PC-9 (cell line): Measurements from ENCODE around the gene HEBP2. TPM values are rescaled to one million over a fixed set of nuclear protein-coding genes. Genes with fewer than 3 reads are reported as not detected.

Source experiments
- BruUV-seq: library from RNA; stranded (reverse); fragments of 400-500 nt; replicated peaks from 2 replicates; lab custom pipeline; 2021; lab: Mats Ljungman, UMichigan
- CTCF ChIA-PET: fragments of 300-600 bp; sonication (Branson Sonifier 250); formaldehyde crosslinking; loops from one replicate; lab custom pipeline; 2022; ENCODE audit warnings: antibody characterized with exemption; lab: Charles Lee
- POLR2A ChIA-PET: fragments of 300-600 bp; sonication (Branson Sonifier 250); formaldehyde crosslinking; loops from one replicate; lab custom pipeline; 2022; ENCODE audit warnings: antibody characterized with exemption; ENCODE audit not compliant: unreplicated experiment; lab: Charles Lee
- DNase-seq, 2 experiments: peaks; one replicate each; pipeline versions ENCODE4 v3.0.0 to v3.0.0-alpha.2; 2015 to 2022; ENCODE audit warnings: mixed read lengths in 1 of 2
- H2AFZ ChIP-seq: fragments of 200-600 bp; sonication (generic); 2 replicates; pipeline ENCODE4 v1.8.1; 2017; ENCODE audit warnings: antibody characterized with exemption
- H3F3A ChIP-seq: fragments of 200-600 bp; sonication (generic); 2 replicates; pipeline ENCODE4 v1.8.1; 2017; ENCODE audit warnings: antibody characterized with exemption, mild to moderate bottlenecking, low read depth; ENCODE audit not compliant: insufficient read depth
- H3K27ac ChIP-seq: fragments of 200-600 bp; sonication (generic); 2 replicates; pipeline ENCODE4 v1.6.1; 2016; ENCODE audit warnings: mixed run types
- H3K27me3 ChIP-seq: fragments of 200-600 bp; sonication (generic); 2 replicates; pipeline ENCODE4 v1.6.1; 2016; ENCODE audit warnings: low read depth, mixed run types; ENCODE audit not compliant: insufficient read depth
- H3K36me3 ChIP-seq: fragments of 200-600 bp; sonication (generic); 2 replicates; pipeline ENCODE4 v1.6.1; 2016; ENCODE audit warnings: low read depth, mixed run types
- H3K4me1 ChIP-seq: fragments of 200-600 bp; sonication (generic); replicated peaks from 2 replicates; pipeline ENCODE4 v1.6.1; 2016; ENCODE audit warnings: mixed run types; ENCODE audit not compliant: insufficient read depth
- H3K4me2 ChIP-seq: fragments of 200-600 bp; sonication (generic); 2 replicates; pipeline ENCODE4 v1.6.1; 2017; ENCODE audit warnings: mixed run types
- H3K4me3 ChIP-seq: fragments of 200-600 bp; sonication (generic); 2 replicates; pipeline ENCODE4 v1.6.1; 2016; ENCODE audit warnings: mixed run types
- H3K79me2 ChIP-seq: fragments of 200-600 bp; sonication (generic); 2 replicates; pipeline ENCODE4 v1.6.1; 2017; ENCODE audit warnings: low read depth, mixed run types
- H3K9me2 ChIP-seq: fragments of 200-600 bp; sonication (generic); 2 replicates; pipeline ENCODE4 v1.8.1; 2017; ENCODE audit warnings: mild to moderate bottlenecking; ENCODE audit not compliant: insufficient read depth
- H3K9me3 ChIP-seq: fragments of 200-600 bp; sonication (generic); 2 replicates; pipeline ENCODE4 v1.8.1; 2016; ENCODE audit warnings: low read depth; ENCODE audit not compliant: insufficient read depth
- H4K20me1 ChIP-seq: fragments of 200-600 bp; sonication (generic); 2 replicates; pipeline ENCODE4 v1.8.1; 2017; ENCODE audit not compliant: insufficient read depth
- CTCF ChIP-seq: fragments of 200-600 bp; sonication (generic); conservative IDR thresholded peaks from 2 replicates; pipeline ENCODE4 v1.6.1; 2017; ENCODE audit warnings: mixed run types, antibody characterized with exemption, mild to moderate bottlenecking, moderate library complexity
- EZH2 ChIP-seq: fragments of 200-600 bp; sonication (generic); IDR thresholded peaks from 2 replicates; pipeline ENCODE4 v1.8.0; 2017; ENCODE audit warnings: antibody characterized with exemption, low read depth
- intact Hi-C: fragments of 100-400 bp; cut with micrococcal nuclease; formaldehyde crosslinking; loops from one replicate; pipeline ENCODE4 v1.10.0; 2022; ENCODE audit not compliant: unreplicated experiment
- total RNA-seq: library from RNA; stranded (reverse); gene quantifications from 2 replicates; pipeline ENCODE4 v1.2.3, GENCODE V29; 2021

Gene HEBP2
- total RNA-seq, 1 experiment from 2014 or later: 41.0 TPM

- peak overlapping the region; percentile 61 for H3K4me2 ChIP-seq
- H2AFZ ChIP-seq: peak overlapping the region; percentile 3; the same call in 1 of the 2 replicates
- DNase-seq: peak in 1 of 2 experiments; percentile 48
These were observed 31.1 kb upstream of the HEBP2 start for GRCh38 chr6:138372711-138373463.

DNA sequence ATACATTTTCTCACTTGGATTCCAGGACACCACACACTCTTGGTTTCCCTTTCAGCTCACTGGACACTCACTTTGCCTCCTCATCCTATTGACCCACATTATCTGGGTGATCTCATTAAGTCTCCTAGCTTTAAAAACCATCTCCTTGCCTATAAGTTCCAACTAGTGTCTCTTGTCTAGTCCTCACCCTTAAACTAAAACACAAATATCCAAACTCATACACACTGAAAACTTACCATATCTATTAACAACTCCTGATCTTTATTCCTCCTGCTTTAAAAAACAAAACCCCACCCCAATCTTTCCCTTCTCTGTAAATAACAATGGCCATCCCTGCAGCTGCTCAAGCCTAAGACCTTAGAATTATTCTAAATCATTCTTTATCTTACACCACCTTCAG, 29.8 kb upstream of the HEBP2 start:
- no peak overlapping the region for H3K27ac ChIP-seq
- POLR2A ChIA-PET: no interaction called here
- H3K79me2 ChIP-seq: no peaks in the 10 kb centered on the region
- no peaks in the 10 kb centered on the region; the same call in 1 of the 2 replicates for H3K9me2 ChIP-seq
- no peaks in the 10 kb centered on the region for H4K20me1 ChIP-seq
- H3K4me2 ChIP-seq: no peak overlapping the region
- H3K4me3 ChIP-seq: no peak overlapping the region
- BruUV-seq: no TSS peak
- DNase-seq: no peak
- TF ChIP-seq EZH2 (no peak), CTCF (no peak)
- H2AFZ ChIP-seq: no peak overlapping the region
- H3K27me3 ChIP-seq: no peaks in the 10 kb centered on the region
- no peaks in the 10 kb centered on the region for H3F3A ChIP-seq
- H3K36me3 ChIP-seq: no peaks in the 10 kb centered on the region
- H3K9me3 ChIP-seq: no peaks in the 10 kb centered on the region
- CTCF ChIA-PET: no interaction called here
- intact Hi-C loops: no loop called here
- H3K4me1 ChIP-seq: peaks cover 29% of the 10 kb centered on the region

More at GRCh38 chr6:138372711-138373463, 31.1 kb upstream of the HEBP2 start:
- Histone ChIP-seq H3K36me3 (no peaks in the 10 kb centered on the region), H3K27me3 (no peaks in the 10 kb centered on the region), H4K20me1 (no peaks in the 10 kb centered on the region), H3K9me2 (no peaks in the 10 kb centered on the region; the same call in 1 of the 2 replicates), H3K27ac (peak overlapping the region; percentile 57), H3F3A (no peaks in the 10 kb centered on the region), H3K9me3 (no peaks in the 10 kb centered on the region), H3K79me2 (no peaks in the 10 kb centered on the region), H3K4me1 (peaks cover 29% of the 10 kb centered on the region), H3K4me3 (no peak overlapping the region)
- intact Hi-C loops: no loop called here
- TF ChIP-seq CTCF: peak; percentile 43; the same call in 1 of the 2 replicates
- no peak for TF ChIP-seq EZH2
- BruUV-seq: no TSS peak
- POLR2A ChIA-PET: no interaction called here
- CTCF ChIA-PET: interaction anchor here (0.7 kb wide), 1 partner anchor 30 kb away, joined by 6 read pairs; no protein-coding TSS in a partner anchor

DNA sequence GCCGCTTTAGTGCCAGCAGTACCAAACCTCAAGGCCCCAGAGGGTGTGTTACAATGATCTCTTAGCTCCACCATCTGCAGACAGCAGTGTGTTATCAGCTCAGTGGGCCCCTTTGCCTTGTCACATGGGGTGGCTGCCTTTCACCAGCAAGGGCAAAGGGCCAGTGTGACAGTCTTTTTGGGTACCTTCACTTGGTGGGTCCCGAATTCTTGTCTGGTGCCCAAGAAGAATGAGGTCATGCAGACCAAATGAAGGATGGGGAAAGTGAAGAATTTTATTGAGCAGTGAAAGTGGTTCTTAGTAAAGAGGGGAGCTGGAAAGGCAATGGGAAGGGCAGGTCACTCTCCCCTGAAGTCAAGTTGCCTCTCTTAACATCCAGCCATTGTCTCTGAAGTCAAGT, 29.2 kb upstream of the HEBP2 start:
- H3K4me2 ChIP-seq: no peak overlapping the region
- CTCF ChIA-PET: no interaction called here
- no peaks in the 10 kb centered on the region; the same call in 1 of the 2 replicates for H3K9me2 ChIP-seq
- no peaks in the 10 kb centered on the region for H3K36me3 ChIP-seq
- H3K4me1 ChIP-seq: peaks cover 29% of the 10 kb centered on the region
- TF ChIP-seq CTCF (no peak), EZH2 (no peak)
- H3K27ac ChIP-seq: no peak overlapping the region
- H2AFZ ChIP-seq: no peak overlapping the region
- no peak for DNase-seq
- no peak overlapping the region for H3K4me3 ChIP-seq
- no peaks in the 10 kb centered on the region for H3K27me3 ChIP-seq
- no peaks in the 10 kb centered on the region for H3K9me3 ChIP-seq
- BruUV-seq: no TSS peak
- no peaks in the 10 kb centered on the region for H4K20me1 ChIP-seq
- POLR2A ChIA-PET: no interaction called here
- H3K79me2 ChIP-seq: no peaks in the 10 kb centered on the region
- intact Hi-C loops: no loop called here
- no peaks in the 10 kb centered on the region for H3F3A ChIP-seq
